Stimulated activated naive CD8-positive, alpha-beta T cell treated with anti-CD3 and anti-CD28 coated beads, Interleukin-15, Interleukin-2, amounts not matched to agents 100 ng/mL and 50 ng/mL, for 24 hours (primary cell): Measurements from ENCODE around the gene OR52W1.
"Not testable (repeated sequence)": the region's sequence is repeated elsewhere in the genome, so short reads cannot be mapped to it uniquely, and the experiment has no call there.

Experiments
- H3K27ac Mint-ChIP-seq: one replicate; pipeline ENCODE4 v1.8.0; 2021; ENCODE audit warnings: mild to moderate bottlenecking, mixed read lengths
- H3K27me3 Mint-ChIP-seq: one replicate; pipeline ENCODE4 v1.8.0; 2021; ENCODE audit warnings: mixed read lengths
- H3K36me3 Mint-ChIP-seq: one replicate; pipeline ENCODE4 v1.8.0; 2021; ENCODE audit warnings: low read depth, mixed read lengths
- H3K4me1 Mint-ChIP-seq: one replicate; pipeline ENCODE4 v1.8.0; 2021; ENCODE audit warnings: low read depth, mixed read lengths
- H3K4me3 Mint-ChIP-seq: one replicate; pipeline ENCODE4 v1.8.0; 2021; ENCODE audit warnings: mild to moderate bottlenecking, mixed read lengths
- H3K9me3 Mint-ChIP-seq: one replicate; pipeline ENCODE4 v1.8.0; 2021; ENCODE audit warnings: mixed read lengths

The OR52W1 gene

GRCh38 chr11:6233984-6234386 is 35.0 kb downstream of the OR52W1 start:
- Mint-ChIP-seq H3K4me1 (peaks cover 42% of the 10 kb centered on the region), H3K9me3 (no peaks in the 10 kb centered on the region), H3K27ac (peak overlapping the region; percentile 90), H3K36me3 (peaks cover 5% of the 10 kb centered on the region), H3K4me3 (peak overlapping the region; percentile 98), H3K27me3 (no peaks in the 10 kb centered on the region)

GRCh38 chr11:6234387-6235107 is 35.5 kb downstream of the OR52W1 start, which contains the start of gene FHIP1B:
FHIP1B (minus strand) TSS chr11:6234636; CDS start chr11:6224516, 10,120 bp downstream.
- Mint-ChIP-seq H3K27ac (peak within 1 kb of the TSS; percentile 90), H3K36me3 (peaks cover 5% of the 10 kb centered on the region), H3K4me1 (peaks cover 36% of the 10 kb centered on the region), H3K9me3 (no peaks in the 10 kb centered on the region), H3K27me3 (no peaks in the 10 kb centered on the region), H3K4me3 (peak within 1 kb of the TSS; percentile 98)

- no peaks in the 10 kb centered on the region for H3K36me3 Mint-ChIP-seq
- H3K27ac Mint-ChIP-seq, result no peak overlapping the region
- peaks cover 19% of the 10 kb centered on the region for H3K4me1 Mint-ChIP-seq
- peaks cover 4% of the 10 kb centered on the region for H3K27me3 Mint-ChIP-seq
- H3K9me3 Mint-ChIP-seq, result no peaks in the 10 kb centered on the region
- H3K4me3 Mint-ChIP-seq, result no peak overlapping the region
These were observed 38.2 kb downstream of the OR52W1 start for GRCh38 chr11:6237266-6237665.

GRCh38 chr11:6237761-6238302 is 38.8 kb downstream of the OR52W1 start:
- H3K9me3 Mint-ChIP-seq, result no peaks in the 10 kb centered on the region
- no peak overlapping the region for H3K27ac Mint-ChIP-seq
- H3K36me3 Mint-ChIP-seq, result no peaks in the 10 kb centered on the region
- peaks cover 19% of the 10 kb centered on the region for H3K4me1 Mint-ChIP-seq
- H3K27me3 Mint-ChIP-seq, result peaks cover 4% of the 10 kb centered on the region
- no peak overlapping the region for H3K4me3 Mint-ChIP-seq

- Mint-ChIP-seq H3K27me3 (peaks cover 9% of the 10 kb centered on the region), H3K4me3 (no peak within 1 kb of the TSS), H3K36me3 (no peaks in the 10 kb centered on the region), H3K27ac (no peak within 1 kb of the TSS), H3K9me3 (no peaks in the 10 kb centered on the region), H3K4me1 (peaks cover 8% of the 10 kb centered on the region)
These were observed 39.9 kb downstream of the OR52W1 start, which contains the start of gene CNGA4 for GRCh38 chr11:6238902-6239301. CNGA4 (plus strand) TSS chr11:6239089; CDS start chr11:6239207, 118 bp downstream.

GRCh38 chr11:6240139-6240538 is 41.1 kb downstream of the OR52W1 start:
- H3K27me3 Mint-ChIP-seq, result peaks cover 13% of the 10 kb centered on the region
- no peak overlapping the region for H3K4me3 Mint-ChIP-seq
- H3K27ac Mint-ChIP-seq, result no peak overlapping the region
- H3K36me3 Mint-ChIP-seq, result no peaks in the 10 kb centered on the region
- peaks cover 4% of the 10 kb centered on the region for H3K4me1 Mint-ChIP-seq
- no peaks in the 10 kb centered on the region for H3K9me3 Mint-ChIP-seq

- H3K27ac Mint-ChIP-seq, result no peak overlapping the region
- no peaks in the 10 kb centered on the region for H3K9me3 Mint-ChIP-seq
- no peaks in the 10 kb centered on the region for H3K4me1 Mint-ChIP-seq
- no peaks in the 10 kb centered on the region for H3K36me3 Mint-ChIP-seq
- H3K4me3 Mint-ChIP-seq, result no peak overlapping the region
- peaks cover 13% of the 10 kb centered on the region for H3K27me3 Mint-ChIP-seq
These were observed 41.8 kb downstream of the OR52W1 start for GRCh38 chr11:6240781-6241180.

- Mint-ChIP-seq H3K36me3 (no peaks in the 10 kb centered on the region), H3K27me3 (peaks cover 13% of the 10 kb centered on the region), H3K9me3 (no peaks in the 10 kb centered on the region), H3K4me3 (no peak overlapping the region), H3K27ac (no peak overlapping the region), H3K4me1 (no peaks in the 10 kb centered on the region)
These were observed 42.3 kb downstream of the OR52W1 start for GRCh38 chr11:6241316-6241715.

- H3K4me3 Mint-ChIP-seq, result no peak overlapping the region
- no peaks in the 10 kb centered on the region for H3K4me1 Mint-ChIP-seq
- no peaks in the 10 kb centered on the region for H3K36me3 Mint-ChIP-seq
- no peaks in the 10 kb centered on the region for H3K9me3 Mint-ChIP-seq
- no peak overlapping the region for H3K27ac Mint-ChIP-seq
- H3K27me3 Mint-ChIP-seq, result peaks cover 13% of the 10 kb centered on the region
These were observed 46.5 kb downstream of the OR52W1 start for GRCh38 chr11:6245536-6245935.

- H3K27ac Mint-ChIP-seq, result no peak overlapping the region
- H3K27me3 Mint-ChIP-seq, result peaks cover 8% of the 10 kb centered on the region
- no peaks in the 10 kb centered on the region for H3K36me3 Mint-ChIP-seq
- H3K4me1 Mint-ChIP-seq, result no peaks in the 10 kb centered on the region
- no peaks in the 10 kb centered on the region for H3K9me3 Mint-ChIP-seq
- no peak overlapping the region for H3K4me3 Mint-ChIP-seq
These were observed 49.2 kb downstream of the OR52W1 start for GRCh38 chr11:6248248-6248647.

GRCh38 chr11:6248897-6249296 is 49.9 kb downstream of the OR52W1 start:
- H3K36me3 Mint-ChIP-seq, H3K4me1 Mint-ChIP-seq, H3K27ac Mint-ChIP-seq, H3K9me3 Mint-ChIP-seq, H3K4me3 Mint-ChIP-seq, H3K27me3 Mint-ChIP-seq: not testable (repeated sequence)
